Erythroblast (primary cell): ENCODE data around the gene SERAC1.

Source experiments
- GATA1 ChIP-seq: IDR thresholded peaks from 2 replicates; pipeline ENCODE4 v1.6.1; 2011; ENCODE audit warnings: low read depth, mild to moderate bottlenecking, control low read depth, low read length, moderate library complexity
- POLR2A ChIP-seq: IDR thresholded peaks from 2 replicates; pipeline ENCODE4 v1.6.1; 2011; ENCODE audit warnings: mild to moderate bottlenecking, low read length

DNA sequence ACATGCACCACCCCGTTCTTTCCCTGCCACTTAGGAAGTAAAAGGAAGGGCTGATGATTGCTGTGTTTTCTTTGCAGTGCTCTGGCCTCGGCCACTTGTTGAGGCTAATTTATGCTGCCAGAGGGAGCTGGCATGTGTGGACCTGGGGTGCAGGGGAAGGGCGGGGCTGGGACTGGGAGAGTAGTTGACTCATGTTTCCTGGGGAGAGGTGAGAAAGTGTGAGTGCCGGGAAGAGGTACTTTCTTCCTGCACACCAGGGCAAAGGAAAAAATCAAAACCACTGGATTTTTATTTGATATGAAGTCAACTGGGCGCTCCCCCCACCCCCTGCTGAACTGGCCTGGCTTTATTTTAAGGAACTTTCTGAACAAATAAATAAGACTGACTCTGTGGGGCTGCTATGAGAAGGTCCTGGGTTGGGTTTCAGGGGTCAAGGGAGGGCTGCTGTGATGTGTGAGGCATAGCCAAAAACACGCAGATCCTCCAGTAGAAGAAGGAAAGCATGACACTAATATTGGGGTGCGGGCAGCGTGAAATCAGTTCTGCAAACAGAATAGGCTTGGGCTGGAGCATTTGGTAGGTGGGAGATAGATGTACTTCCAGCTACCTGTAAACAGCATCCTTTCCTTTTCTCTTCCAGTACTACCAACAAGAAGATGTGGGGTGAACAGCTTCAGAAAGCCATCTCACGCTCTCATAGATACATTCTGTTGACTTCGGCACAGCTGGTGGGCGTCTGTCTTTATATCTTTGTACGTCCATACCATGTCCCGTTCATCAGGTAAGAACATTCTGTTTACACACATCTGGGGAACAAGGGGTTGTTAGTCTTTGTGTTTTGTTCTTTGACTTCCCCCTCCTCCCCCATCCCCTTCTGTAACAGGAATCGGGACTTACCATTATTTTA lies 98.9 kb downstream of the SERAC1 start:
- no peak for TF ChIP-seq POLR2A
- TF ChIP-seq GATA1 = no peak
